HEK293 (cell line): Measurements from ENCODE around the gene KIAA1191.

Experiments
- ELK4 ChIP-seq: IDR thresholded peaks from 2 replicates; pipeline ENCODE4 v1.6.1; 2011; ENCODE audit warnings: mild to moderate bottlenecking, low read depth, low read length, borderline replicate concordance
- GLI2 ChIP-seq: fragments of 450-650 bp; formaldehyde crosslinking; IDR thresholded peaks from 2 replicates; pipeline ENCODE4; 2017; ENCODE audit warnings: missing biosample characterization, missing genetic modification characterization, low read depth, borderline replicate concordance
- HIC1 ChIP-seq: fragments of 450-650 bp; formaldehyde crosslinking; IDR thresholded peaks from 2 replicates; pipeline ENCODE4 v1.5.1; 2016; ENCODE audit warnings: missing biosample characterization, missing genetic modification characterization
- MYNN ChIP-seq: fragments of 450-650 bp; formaldehyde crosslinking; IDR thresholded peaks from 2 replicates; pipeline ENCODE4 v1.5.1; 2016; ENCODE audit warnings: missing biosample characterization, missing genetic modification characterization, borderline replicate concordance
- PRDM1 ChIP-seq: fragments of 450-650 bp; formaldehyde crosslinking; IDR thresholded peaks from 2 replicates; pipeline ENCODE4; 2016; ENCODE audit warnings: missing biosample characterization, missing genetic modification characterization
- TRIM28 ChIP-seq: IDR thresholded peaks from 2 replicates; pipeline ENCODE4 v1.6.1; 2011; ENCODE audit warnings: low read length, control low read depth, borderline replicate concordance
- ZBTB11 ChIP-seq: fragments of 450-650 bp; formaldehyde crosslinking; conservative IDR thresholded peaks from 2 replicates; pipeline ENCODE4 v1.5.1; 2016; ENCODE audit warnings: low read depth, missing biosample characterization, missing genetic modification characterization
- ZBTB48 ChIP-seq: fragments of 450-650 bp; formaldehyde crosslinking; IDR thresholded peaks from 2 replicates; pipeline ENCODE4 v1.5.1; 2016; ENCODE audit warnings: missing biosample characterization, missing genetic modification characterization
- ZBTB49 ChIP-seq: fragments of 450-650 bp; formaldehyde crosslinking; IDR thresholded peaks from 2 replicates; pipeline ENCODE4 v1.5.1; 2016; ENCODE audit warnings: missing biosample characterization, missing genetic modification characterization, low read depth
- ZBTB8A ChIP-seq: fragments of 450-650 bp; formaldehyde crosslinking; IDR thresholded peaks from 2 replicates; pipeline ENCODE4 v1.5.1; 2016; ENCODE audit warnings: missing biosample characterization, missing genetic modification characterization
- ZEB2 ChIP-seq: fragments of 450-650 bp; formaldehyde crosslinking; IDR thresholded peaks from 2 replicates; pipeline ENCODE4 v1.5.1; 2016; ENCODE audit warnings: missing biosample characterization, missing genetic modification characterization
- ZNF140 ChIP-seq: fragments of 450-650 bp; formaldehyde crosslinking; IDR thresholded peaks from 2 replicates; pipeline ENCODE4 v1.5.1; 2016; ENCODE audit warnings: missing biosample characterization, missing genetic modification characterization
- ZNF148 ChIP-seq: fragments of 450-650 bp; formaldehyde crosslinking; IDR thresholded peaks from 2 replicates; pipeline ENCODE4 v1.5.0; 2017; ENCODE audit warnings: missing biosample characterization, missing genetic modification characterization, borderline replicate concordance
- ZNF341 ChIP-seq: fragments of 450-650 bp; formaldehyde crosslinking; IDR thresholded peaks from 2 replicates; pipeline ENCODE4; 2016; ENCODE audit warnings: low read depth, missing biosample characterization, missing genetic modification characterization
- ZNF398 ChIP-seq: fragments of 450-650 bp; formaldehyde crosslinking; IDR thresholded peaks from 2 replicates; pipeline ENCODE4 v1.5.1; 2017; ENCODE audit warnings: missing biosample characterization, missing genetic modification characterization
- ZNF48 ChIP-seq: fragments of 450-650 bp; formaldehyde crosslinking; IDR thresholded peaks from 2 replicates; pipeline ENCODE4 v1.5.1; 2016; ENCODE audit warnings: missing biosample characterization, missing genetic modification characterization
- ZNF488 ChIP-seq: fragments of 450-650 bp; formaldehyde crosslinking; IDR thresholded peaks from 2 replicates; pipeline ENCODE4 v1.5.1; 2016; ENCODE audit warnings: missing biosample characterization, missing genetic modification characterization
- ZNF529 ChIP-seq: fragments of 450-650 bp; formaldehyde crosslinking; IDR thresholded peaks from 2 replicates; pipeline ENCODE4 v1.5.1; 2017; ENCODE audit warnings: missing genetic modification characterization, missing biosample characterization; ENCODE audit not compliant: insufficient replicate concordance
- ZNF544 ChIP-seq: fragments of 450-650 bp; formaldehyde crosslinking; IDR thresholded peaks from 2 replicates; pipeline ENCODE4 v1.5.0; 2017; ENCODE audit warnings: missing biosample characterization, missing genetic modification characterization
- ZNF571 ChIP-seq: fragments of 450-650 bp; formaldehyde crosslinking; IDR thresholded peaks from 2 replicates; pipeline ENCODE4 v1.5.0; 2017; ENCODE audit warnings: missing biosample characterization, missing genetic modification characterization
- ZNF623 ChIP-seq: fragments of 450-650 bp; formaldehyde crosslinking; IDR thresholded peaks from 2 replicates; pipeline ENCODE4 v1.5.1; 2016; ENCODE audit warnings: missing biosample characterization, missing genetic modification characterization
- ZNF654 ChIP-seq: fragments of 450-650 bp; formaldehyde crosslinking; IDR thresholded peaks from 2 replicates; pipeline ENCODE4 v1.5.1; 2016; ENCODE audit warnings: low read depth, missing biosample characterization, missing genetic modification characterization
- ZNF776 ChIP-seq: fragments of 450-650 bp; formaldehyde crosslinking; IDR thresholded peaks from 2 replicates; pipeline ENCODE4 v1.5.0; 2017; ENCODE audit warnings: missing biosample characterization, missing genetic modification characterization, borderline replicate concordance
- ZNF792 ChIP-seq: fragments of 450-650 bp; formaldehyde crosslinking; IDR thresholded peaks from 2 replicates; pipeline ENCODE4 v1.5.1; 2016; ENCODE audit warnings: missing biosample characterization, missing genetic modification characterization
- ZSCAN16 ChIP-seq: fragments of 450-650 bp; formaldehyde crosslinking; IDR thresholded peaks from 2 replicates; pipeline ENCODE4 v1.5.1; 2016; ENCODE audit warnings: missing biosample characterization, missing genetic modification characterization

Gene KIAA1191

GRCh38 chr5:176388444-176389134, 27.0 kb upstream of the KIAA1191 start, which contains the start of the genes HIGD2A and NOP16 (continued):
- TF ChIP-seq ZNF398 (tag by site-specific recombination) (no peak), ZBTB8A (peak; percentile 72), ZNF792 (tag by site-specific recombination) (no peak), ZNF544 (tag by site-specific recombination) (no peak), HIC1 (tag by site-specific recombination) (no peak), ZNF48 (tag by site-specific recombination) (no peak), ZBTB11 (tag by site-specific recombination) (peak; percentile 100), TRIM28 (peak; percentile 94), ZNF623 (tag by site-specific recombination) (no peak), ZNF140 (tag by site-specific recombination) (no peak), ZSCAN16 (no peak), ZNF341 (no peak), GLI2 (tag by site-specific recombination) (no peak), ZNF776 (tag by site-specific recombination) (no peak), ZNF571 (tag by site-specific recombination) (no peak), ZNF488 (no peak), ZEB2 (tag by site-specific recombination) (peak; percentile 99), ZNF529 (tag by site-specific recombination) (no peak), ZBTB49 (tag by site-specific recombination) (no peak), ZBTB48 (0 out of 2 replicates have a peak, but pooled peaks have one; percentile 23), PRDM1 (tag by site-specific recombination) (no peak; the same call in 1 of the 2 replicates), ZNF654 (tag by site-specific recombination) (no peak; the same call in 1 of the 2 replicates), MYNN (tag by site-specific recombination) (peak; percentile 60; the same call in 1 of the 2 replicates), ZNF148 (tag by site-specific recombination) (peak; percentile 83; the same call in 1 of the 2 replicates), ELK4 (no peak)
